GM18870 (cell line): ENCODE measurements around the gene CXCL5.
A peak's percentile ranks its signal among the peaks of the same experiment; 100 is the strongest.

ENCODE experiments used
- ATAC-seq: cut with Tn5 transposase; IDR thresholded peaks from one replicate; pipeline ENCODE4 v1.9.1; 2021; ENCODE audit warnings: moderate library complexity; ENCODE audit not compliant: unreplicated experiment

Gene CXCL5

DNA sequence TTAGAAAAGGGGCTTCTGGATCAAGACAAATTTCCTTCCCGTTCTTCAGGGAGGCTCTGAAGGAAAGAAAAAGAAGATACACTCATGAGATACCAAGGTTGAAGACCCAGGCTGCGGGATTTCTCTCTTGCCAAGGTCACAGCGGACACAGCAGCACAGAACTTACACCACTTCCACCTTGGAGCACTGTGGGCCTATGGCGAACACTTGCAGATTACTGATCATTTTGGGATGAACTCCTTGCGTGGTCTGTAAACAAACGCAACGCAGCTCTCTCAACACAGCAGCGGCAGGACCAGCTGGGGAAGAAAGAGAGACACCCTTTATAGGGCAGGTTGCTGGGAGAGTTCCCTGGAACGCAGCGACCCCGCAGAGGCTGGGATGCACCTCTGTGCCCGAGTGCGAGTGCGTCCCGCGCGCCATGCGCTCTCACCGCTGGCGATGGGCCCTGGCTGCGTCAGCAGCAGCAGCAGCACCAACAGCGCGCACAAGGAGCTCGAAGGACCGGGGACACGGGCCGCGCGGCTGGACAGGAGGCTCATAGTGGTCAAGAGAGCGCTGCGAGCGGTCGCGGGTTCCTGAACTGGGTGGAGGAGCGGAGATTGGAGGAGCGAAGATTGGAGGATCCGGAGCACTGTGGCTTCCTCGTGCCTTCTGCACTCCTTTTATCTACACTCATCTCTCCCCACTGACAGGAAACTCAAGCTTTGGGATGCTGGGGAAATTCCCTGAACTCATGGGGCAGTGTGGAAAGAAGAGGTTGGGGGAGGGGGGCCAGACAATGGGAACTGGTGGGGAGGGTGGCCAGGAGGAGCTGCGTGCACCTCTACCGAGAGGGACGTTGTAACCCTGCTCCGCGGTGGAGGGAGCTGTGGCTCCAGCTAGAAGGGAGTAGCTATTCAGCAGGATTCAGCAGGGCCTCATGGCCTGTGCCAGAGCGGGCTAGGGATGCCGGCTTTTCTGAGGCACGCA, at the start of gene CXCL5:
TSS of gene CXCL5 (minus strand) at position 638 of the 972 bp plus-strand sequence. CDS start at position 542, 96 bp downstream.
- no peak for ATAC-seq

GRCh38 chr4:74047152-74047551, 48.7 kb upstream of the CXCL5 start:
- ATAC-seq: no peak

- ATAC-seq: no peak
Observed at GRCh38 chr4:74045772-74046171, 47.3 kb upstream of the CXCL5 start.

- no peak for ATAC-seq
Observed at GRCh38 chr4:74045247-74045646, 46.8 kb upstream of the CXCL5 start.

DNA sequence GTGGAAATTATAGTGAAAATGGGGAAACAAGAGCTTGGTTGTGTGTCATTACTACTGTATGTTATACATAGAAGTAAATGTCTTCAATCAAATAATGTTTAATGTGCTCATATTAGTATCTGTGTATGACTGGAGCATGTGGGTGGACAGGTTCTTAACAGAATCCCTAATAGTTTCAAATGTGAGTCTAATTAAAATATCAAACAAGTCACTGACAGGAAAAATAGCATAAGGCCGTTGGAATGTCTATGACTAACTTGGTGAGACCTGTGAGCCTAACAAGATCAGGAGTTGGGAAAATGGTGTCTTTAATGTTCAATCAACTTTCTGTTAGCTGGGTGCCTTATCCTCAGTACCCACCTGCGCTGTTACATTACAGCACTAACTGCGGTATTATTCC, 46.2 kb upstream of the CXCL5 start:
- ATAC-seq: no peak

- no peak for ATAC-seq
Observed at GRCh38 chr4:74042681-74043080, 44.2 kb upstream of the CXCL5 start.

- ATAC-seq: no peak
Observed at GRCh38 chr4:74041418-74041817, 42.9 kb upstream of the CXCL5 start.

DNA sequence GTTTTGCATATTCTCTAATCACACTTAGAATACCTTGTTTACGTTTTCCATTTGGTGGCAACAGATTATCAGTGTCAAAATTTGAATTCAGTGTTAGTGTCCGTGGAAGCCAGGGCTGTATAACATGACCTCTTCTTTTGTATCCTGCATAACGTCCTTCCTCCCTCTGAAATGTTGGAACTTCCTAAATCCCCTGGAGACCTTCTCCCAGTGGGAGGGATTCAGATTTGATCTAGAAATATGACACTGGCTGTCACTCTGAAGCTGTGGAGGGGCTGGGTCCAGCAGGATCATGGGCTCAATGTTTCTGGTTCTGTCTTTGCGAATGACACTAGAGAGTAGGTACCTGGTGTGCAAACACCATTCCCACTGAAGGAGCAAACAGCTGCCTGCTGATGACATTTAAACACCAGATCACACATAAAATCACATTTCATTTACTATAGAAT, 40.9 kb upstream of the CXCL5 start:
- no peak for ATAC-seq

DNA sequence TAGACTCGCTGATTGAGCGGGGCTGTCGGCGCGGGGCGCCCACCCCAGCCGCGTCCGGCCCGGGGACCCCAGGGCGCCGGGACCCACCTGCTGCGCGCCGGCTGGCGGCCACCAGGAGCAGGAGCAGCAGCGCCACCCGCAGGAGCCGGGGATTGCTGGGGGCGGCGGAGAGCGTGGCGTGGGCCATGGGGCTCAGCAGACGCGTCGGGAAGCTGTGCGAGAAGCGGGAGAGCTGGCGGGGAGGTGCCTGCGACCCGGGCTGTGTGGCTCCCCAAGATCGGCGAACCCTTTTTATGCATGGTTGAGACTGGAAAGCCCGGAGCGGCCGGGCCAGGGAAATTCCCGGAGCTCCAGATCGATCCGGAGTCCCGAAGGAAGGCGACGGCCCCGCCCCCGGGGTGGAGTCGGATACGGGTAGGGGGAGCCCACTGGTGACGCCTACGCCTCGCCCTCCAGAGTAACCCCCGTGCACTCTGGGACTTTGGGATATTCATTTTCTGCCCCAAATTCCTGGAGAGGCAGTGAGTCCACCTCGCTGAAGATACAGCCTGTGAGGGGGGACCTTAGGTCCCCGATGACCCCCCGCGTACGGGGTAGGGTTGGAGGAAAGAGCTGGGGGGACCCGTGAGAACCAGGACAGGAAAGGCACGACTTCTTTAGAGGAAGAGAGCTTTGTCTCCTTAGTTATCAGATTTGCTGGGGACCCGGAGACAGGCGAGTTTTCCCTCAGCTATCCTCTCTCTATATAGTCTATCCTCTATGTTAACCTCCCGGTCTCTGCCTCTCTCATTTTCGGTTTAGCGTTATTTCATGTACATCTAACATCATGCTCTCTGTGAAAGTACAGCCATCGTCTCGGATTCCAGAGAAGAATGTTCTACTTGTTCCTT, 40.2 kb upstream of the CXCL5 start, which contains the start of gene CXCL3:
TSS of gene CXCL3 (minus strand) at position 265 of the 890 bp plus-strand sequence. CDS start at position 187, 78 bp downstream.
- ATAC-seq: peak; percentile 45

GRCh38 chr4:74038086-74038424, 39.6 kb upstream of the CXCL5 start:
- ATAC-seq: peak; percentile 22

- no peak for ATAC-seq
Observed at GRCh38 chr4:74037076-74037955, 38.8 kb upstream of the CXCL5 start.

DNA sequence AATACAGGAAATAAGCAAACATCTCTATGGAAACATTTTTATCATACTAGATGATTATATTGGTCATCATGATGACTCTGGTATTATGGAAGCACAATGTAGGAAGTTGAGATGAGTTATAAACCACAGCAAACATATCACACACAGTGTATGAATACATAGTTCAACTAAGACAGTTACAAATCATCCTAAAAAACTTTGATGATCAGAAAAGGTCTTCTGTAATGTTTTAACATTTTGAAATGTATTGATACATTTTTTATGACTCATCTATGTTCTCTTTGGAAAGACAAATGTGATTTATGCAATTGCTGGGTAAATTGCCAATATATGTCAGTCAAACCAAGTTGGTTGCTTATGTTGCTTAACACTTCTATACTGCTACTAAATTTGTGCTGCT, 35.3 kb upstream of the CXCL5 start:
- no peak for ATAC-seq

DNA sequence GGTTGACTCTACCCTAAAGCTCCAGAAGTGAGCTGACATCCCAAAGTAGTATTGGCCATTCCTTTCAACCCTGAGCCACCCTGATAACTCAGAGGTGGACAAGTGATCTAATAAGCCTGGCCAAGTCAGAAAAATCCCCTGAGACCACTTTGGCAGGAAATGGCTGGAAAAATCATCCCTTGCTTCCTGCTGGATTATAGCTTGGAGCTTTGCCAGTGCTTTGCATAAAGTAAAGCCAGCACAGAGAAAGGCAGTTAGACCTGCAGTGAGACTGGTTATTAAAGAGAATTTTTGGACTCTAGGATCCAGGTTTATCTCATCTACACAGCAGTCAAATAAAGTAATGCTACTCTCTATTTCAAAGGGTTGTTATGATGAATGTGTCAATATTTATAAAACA, 33.6 kb upstream of the CXCL5 start:
- no peak for ATAC-seq

DNA sequence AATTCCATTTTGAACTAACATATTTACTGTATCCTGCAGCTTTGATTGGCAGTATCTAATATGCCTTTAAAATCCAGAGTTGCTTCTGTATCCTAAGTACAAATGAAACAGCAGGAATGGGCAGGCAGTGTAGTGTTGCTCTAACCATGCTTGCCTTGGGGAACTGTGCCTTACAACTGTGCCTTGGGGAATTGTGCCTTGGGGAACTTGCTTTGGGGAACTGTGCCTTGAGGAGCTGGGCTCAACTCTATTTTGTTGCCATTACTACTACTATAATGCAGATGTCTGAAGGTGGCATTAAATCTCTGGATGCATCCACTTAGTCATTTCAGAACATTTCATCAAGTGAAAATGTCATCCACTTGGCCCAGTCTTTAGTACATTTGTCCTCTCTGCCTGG, 33.1 kb upstream of the CXCL5 start:
- no peak for ATAC-seq

DNA sequence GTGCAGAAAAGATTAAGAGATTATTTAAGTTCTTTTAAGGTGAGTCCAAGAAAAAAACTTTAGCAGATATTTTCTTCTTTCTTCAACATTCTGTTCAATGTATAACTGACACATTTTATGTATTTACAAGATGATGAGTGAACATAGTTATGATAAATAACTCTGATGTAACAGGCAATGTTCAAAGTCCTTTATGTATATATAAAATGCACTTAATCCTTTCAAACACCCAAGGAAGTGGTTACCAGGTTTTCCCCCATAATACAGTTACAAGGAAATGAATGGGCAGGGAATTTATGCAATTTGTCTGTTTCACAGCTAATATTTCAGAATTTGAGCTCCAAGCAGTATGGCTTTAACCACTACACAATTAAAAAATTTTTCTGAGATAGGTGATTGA, 31.8 kb upstream of the CXCL5 start:
- no peak for ATAC-seq

- ATAC-seq: no peak
Observed at GRCh38 chr4:74028504-74028903, 30.0 kb upstream of the CXCL5 start.

DNA sequence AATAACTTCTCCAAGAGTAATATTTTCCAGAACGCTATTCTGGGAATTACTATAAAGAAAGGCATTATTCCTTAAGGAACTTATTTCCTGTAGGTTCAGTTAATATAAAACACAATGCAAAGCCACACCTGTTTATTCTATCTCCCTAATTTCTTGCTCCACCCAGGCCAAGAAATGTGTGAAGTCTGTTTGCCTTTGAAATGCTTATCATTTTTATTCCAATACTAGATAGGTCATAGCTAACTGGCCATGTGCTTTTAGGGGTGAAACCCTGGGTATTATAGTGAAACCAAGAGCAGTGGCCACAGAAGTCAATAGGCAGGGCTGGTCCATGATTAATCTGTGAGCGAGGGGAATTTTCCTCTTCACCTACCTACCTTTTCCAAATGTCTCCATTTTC, 25.2 kb upstream of the CXCL5 start:
- ATAC-seq: no peak

DNA sequence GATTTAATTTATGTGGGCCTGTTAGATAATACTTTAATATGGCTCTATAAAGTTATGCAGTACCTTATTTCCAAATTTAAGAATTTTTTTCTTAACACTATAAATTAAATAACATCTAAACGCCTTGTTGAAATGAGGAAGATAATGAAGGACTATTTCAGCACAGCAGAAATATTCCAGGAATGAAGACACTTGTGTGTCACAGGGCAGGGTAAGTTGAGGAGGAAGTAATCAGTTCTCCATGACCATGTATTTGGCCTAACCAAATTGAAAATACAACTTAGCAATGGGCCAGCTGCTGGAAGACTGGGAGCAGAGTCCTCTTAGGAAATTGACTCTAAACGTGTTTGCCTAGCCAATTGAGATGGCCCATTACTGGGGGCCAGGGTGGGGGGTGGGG, 23.1 kb upstream of the CXCL5 start:
- ATAC-seq: no peak

DNA sequence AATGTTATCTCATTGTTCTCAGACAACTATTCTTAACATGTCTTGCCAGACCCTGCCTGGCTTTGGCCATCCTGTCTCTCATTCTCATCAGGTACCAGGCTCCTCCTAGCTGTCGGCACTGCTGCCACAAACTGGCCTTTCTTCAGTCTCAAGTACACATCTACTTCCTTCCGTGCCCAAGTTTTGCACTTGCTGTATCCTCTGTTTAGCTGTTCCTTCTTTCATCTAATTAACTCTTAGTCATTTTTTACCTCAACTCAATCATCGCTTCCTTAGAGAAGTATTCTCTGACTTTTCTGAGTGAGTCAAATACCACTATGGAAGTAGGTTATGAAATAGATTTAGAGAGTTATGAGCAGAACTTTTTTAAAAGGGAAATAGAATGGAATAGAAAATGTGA, 20.3 kb upstream of the CXCL5 start:
- ATAC-seq: no peak

DNA sequence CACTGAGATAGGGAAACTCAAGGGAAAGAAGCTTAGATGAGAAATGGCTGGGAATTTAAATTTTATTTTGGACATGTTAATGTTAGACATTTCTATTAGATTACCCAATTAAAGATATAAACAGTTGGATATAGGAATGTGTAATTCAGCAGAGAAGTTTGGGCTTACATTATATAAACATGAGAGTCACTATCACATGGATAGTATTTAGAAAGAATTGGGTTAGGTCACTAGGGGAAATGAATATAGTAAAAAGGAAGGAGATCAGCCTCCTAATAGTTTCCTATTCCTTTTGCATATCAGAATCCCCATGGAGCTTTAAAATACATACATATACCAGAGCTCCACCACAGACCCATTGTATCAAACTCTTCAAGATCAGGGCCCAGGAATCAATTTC, 19.6 kb upstream of the CXCL5 start:
- ATAC-seq: no peak

DNA sequence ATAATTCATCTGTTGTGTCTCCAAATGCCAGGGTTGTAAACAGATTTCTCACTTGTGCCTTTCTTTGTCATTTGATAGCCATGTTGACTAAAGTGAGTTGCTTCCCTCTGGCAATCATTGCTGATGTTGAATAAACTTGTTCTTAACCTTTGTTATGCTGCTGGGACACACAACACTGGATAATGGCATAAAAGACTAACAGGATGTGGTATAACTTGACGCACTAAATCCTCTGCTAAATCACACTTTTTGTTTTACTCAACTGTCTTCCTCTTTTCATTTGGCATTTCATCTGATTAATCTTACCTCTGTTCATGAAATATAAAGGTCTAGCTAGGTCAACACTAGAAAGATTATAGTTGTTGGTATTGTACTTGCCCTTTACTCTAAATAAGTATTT, 17.6 kb upstream of the CXCL5 start:
- ATAC-seq: no peak
